T-helper 1 cell treated with Interleukin-12 subunit alpha and Interleukin-12 subunit beta and Interleukin-4 antibody, amounts not matched to agents 30 ng/mL and 1 ng/mL, for 36 hours (primary cell): ENCODE measurements around the gene SFXN1. TPM values are rescaled to one million over a fixed set of nuclear protein-coding genes. Genes with fewer than 3 reads are reported as not detected.

Experiments
- intact Hi-C: fragments of 100-400 bp; cut with micrococcal nuclease; formaldehyde crosslinking; loops from one replicate; pipeline ENCODE4 v1.15.1; 2024
- total RNA-seq: library from RNA; stranded (reverse); gene quantifications from 2 replicates; pipeline ENCODE4 v1.2.3, GENCODE V29; 2022

The SFXN1 gene
- total RNA-seq, 1 donor from 2014 or later: 194 TPM

DNA sequence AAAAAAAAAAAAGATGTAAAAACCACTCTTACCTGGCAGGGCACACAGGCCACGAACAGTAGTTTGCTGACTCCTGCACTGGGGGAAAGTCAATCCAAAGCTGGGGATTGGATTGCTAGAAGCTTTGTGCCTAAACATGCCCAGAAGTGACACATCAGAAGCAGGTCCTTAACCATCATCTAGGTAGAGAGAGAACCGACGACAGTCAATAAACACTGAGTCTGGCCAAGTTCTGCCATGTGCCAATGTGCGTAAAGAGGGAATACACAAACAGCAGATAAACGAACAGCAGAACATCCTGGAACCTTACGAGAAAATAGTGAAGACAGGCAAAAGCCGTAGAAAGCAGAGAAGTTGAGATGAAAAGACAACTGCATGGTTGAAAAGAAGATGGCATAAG is 14.9 kb downstream of the SFXN1 start:
- intact Hi-C loops: no loop called here

DNA sequence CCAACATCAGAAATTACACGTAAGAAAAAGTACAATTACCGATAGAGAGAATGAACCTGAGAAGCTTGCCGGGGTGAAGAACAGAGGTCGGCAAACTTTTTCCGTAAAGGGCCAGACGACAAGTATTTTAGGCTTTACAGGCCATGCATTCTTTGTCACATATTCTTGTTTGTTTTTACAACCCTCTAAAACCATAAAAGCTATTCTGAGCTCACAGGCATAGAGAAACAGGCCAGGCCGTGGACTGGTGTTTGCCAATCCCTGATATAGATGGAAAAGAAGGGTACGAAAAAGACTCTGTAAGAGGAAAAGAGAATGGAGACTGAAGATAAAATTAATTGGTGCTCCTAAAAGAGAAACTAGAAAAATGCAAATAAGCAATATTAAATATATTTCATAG is 15.4 kb downstream of the SFXN1 start:
- intact Hi-C loops: no loop called here

DNA sequence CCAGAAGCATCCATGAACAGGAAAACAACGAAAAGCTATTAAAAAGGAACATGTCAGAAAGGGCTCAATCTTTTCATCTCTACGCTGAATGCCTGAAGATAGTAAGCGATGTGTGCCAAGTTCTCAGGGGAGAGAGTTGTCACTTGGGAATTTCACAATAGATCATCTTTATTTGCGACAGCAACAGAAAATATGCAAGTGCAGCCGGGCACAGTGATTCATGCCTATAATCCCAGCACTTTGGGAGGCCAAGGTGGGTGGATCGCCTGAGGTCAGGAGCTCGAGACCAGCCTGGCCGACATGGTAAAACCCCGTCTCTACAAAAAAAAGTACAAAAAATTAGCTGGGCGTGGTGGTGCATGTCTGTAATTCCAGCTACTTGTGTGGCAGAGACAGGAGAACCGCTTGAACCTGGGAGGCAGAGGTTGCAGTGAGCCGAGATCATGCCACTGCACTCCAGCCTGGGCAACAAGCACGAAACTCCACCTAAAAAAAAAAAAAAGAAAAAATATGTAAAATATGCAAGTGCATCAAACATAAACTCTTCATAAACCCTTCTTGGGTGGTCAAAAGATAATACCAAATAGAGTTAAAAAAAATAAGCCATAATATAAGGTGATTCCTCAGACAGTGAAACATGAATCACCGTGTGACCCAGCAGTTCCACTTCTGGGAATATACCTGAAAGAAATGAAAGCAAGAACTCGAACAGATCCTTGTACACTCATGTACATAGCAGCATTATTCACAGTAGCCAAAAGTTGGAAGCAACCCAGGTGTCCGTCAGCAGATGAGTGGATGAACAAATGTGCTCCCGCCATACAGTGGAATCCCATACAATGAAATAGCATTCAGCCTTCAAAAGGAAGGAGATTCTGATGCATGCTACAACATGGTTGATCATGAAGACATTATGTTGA is 16.2 kb downstream of the SFXN1 start:
- intact Hi-C loops: no loop called here

GRCh38 chr5:175501759-175502158 is 23.4 kb downstream of the SFXN1 start:
- intact Hi-C loops: no loop called here

DNA sequence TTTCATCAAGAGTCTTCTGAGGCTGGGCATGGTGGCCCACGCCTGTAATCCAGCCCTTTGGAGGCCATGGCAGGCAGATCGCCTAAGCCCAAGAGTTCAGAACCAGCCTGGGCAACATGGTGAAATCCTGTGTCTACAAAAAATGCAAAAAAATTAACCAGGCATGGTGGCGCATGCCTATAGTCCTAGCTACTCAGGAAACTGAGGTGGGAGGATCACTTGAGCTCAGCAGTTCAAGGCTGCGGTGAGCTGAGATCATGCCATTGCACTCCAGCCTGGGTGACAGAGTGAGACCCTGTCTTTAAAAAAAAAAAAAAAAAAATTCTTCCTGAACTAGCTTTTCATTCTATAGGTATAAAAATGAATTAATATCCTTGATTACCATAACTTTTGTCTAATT is 29.3 kb downstream of the SFXN1 start:
- intact Hi-C loops: loop anchor here (1.0 kb wide), 2 partner anchors 10 to 27 kb away; no protein-coding TSS in a partner anchor

GRCh38 chr5:175508896-175509295 is 30.5 kb downstream of the SFXN1 start:
- intact Hi-C loops: no loop called here

DNA sequence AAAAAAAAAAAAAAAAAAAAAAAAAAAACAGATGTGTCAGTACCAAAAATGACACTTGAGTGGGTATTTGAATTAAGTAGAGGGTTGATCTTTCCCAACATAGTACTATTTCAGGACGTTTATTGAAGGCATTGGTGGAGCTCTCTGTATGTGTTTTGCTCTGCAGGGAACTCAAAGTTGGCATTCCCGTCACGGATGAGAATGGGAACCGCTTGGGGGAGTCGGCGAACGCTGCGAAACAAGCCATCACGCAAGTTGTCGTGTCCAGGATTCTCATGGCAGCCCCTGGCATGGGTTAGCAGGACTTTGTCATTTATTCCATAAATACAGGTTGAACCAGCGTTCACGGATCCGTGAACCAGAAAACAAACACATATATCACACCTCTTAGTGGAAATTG is 34.9 kb downstream of the SFXN1 start:
- intact Hi-C loops: no loop called here

GRCh38 chr5:175513726-175514125 is 35.4 kb downstream of the SFXN1 start:
- intact Hi-C loops: no loop called here

- intact Hi-C loops: loop anchor here (1.0 kb wide), 3 partner anchors 10 to 136 kb away; no protein-coding TSS in a partner anchor
Observed at GRCh38 chr5:175516933-175517823, 38.8 kb downstream of the SFXN1 start.

DNA sequence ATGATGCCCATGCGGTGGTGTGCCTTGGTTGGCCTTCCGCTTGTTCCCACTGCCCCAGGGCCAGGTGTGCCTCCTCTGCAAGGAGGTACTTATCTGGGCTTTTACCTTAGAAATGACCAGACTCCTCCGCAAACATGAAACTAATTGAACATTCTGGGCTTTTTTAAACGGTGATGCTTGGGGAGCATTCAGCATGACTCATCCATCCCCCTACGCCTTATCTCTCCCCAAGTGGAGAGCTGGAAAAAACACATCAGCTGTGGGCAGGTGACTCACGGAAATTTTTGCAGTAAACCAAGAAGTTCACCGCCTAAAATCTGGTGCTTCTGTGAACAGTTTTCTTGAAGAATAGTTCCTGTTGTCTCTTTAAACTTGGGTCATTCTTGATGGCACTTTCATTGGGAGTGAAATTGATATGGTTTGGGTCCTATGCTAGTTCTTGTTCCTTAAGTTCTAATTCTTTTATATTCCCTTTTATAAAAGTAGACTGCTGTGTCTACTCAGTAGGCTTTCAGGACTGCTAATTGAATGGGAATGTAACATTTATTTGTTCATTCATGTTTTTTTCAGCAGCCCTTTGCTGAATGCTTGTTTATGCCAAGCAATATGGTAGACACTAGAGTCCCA is 39.6 kb downstream of the SFXN1 start:
- intact Hi-C loops: loop anchor here (1.0 to 2.0 kb wide), 4 partner anchors 11 to 843 kb away; partner anchors contain the start of gene KIAA1191

DNA sequence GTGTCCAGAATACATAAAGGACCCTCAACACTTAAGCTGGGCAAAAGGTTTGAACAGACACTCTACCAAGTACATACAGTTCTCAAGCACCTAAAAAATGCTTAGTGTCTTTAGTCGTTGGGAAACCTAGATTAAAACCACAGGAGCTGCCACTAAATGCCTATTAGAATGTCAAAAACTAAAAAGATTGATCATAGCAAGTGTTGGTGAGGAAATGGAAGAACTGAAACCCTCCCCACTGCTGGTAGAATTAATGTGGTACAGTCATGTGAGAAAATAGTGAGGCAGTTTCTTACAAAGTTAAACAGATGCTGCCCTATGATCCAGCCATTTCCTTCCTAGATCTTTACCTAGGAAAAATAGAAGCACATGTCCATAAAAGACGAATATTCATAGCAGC is 40.6 kb downstream of the SFXN1 start:
- intact Hi-C loops: loop anchor here (2.0 kb wide), 1 partner anchor 842 kb away; the partner anchor contains the start of gene KIAA1191

DNA sequence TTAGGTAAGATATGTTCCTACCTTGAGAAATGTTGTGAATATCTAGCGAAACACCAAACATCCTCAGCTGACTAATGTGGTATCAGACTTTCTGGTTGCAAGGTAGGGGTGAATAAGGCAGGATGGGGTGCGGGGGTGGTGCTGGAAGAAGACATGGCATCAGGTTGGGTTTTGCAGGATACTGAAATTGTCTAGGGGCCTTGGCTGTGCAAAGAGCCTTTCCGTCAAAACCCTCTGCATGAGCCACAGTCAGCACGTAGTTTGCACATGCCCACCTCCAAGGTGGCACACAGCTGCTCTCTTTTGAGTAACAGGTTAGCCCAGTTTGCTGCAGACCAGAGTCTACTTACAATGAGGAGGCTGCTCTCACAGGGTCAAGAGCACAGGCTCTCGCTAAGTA is 42.0 kb downstream of the SFXN1 start:
- intact Hi-C loops: loop anchor here (5.0 kb wide), 1 partner anchor 1022 kb away; no protein-coding TSS in a partner anchor

GRCh38 chr5:175520873-175521272 is 42.5 kb downstream of the SFXN1 start:
- intact Hi-C loops: loop anchor here (1.0 to 5.0 kb wide), 3 partner anchors 43 to 1021 kb away; partner anchors contain the start of gene SFXN1

GRCh38 chr5:175521313-175521833 is 43.0 kb downstream of the SFXN1 start:
- intact Hi-C loops: loop anchor here (1.0 to 5.0 kb wide), 3 partner anchors 43 to 1021 kb away; partner anchors contain the start of gene SFXN1

DNA sequence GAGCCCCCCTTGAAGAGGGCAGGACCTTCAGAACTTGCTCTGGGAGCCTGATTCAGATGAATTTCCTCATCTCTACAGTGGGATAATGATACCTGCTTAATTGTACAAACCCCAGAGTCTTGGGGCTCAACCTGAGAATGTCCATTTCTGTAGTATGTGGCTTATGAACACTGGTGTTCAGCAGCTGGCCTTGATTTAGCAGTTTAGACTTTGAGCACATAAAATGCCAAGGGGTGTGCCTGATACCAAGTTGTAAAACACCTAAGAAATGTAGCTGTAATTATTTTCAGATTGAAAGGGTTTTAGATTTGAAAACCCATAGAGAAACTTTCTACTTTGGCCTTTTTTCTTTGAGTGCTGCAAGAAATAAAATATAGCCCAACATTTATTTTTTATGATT is 44.9 kb downstream of the SFXN1 start:
- intact Hi-C loops: loop anchor here (5.0 kb wide), 1 partner anchor 1019 kb away; no protein-coding TSS in a partner anchor

GRCh38 chr5:175524211-175524610 is 45.9 kb downstream of the SFXN1 start:
- intact Hi-C loops: loop anchor here (5.0 kb wide), 1 partner anchor 1018 kb away; no protein-coding TSS in a partner anchor

GRCh38 chr5:175526691-175527090 is 48.3 kb downstream of the SFXN1 start:
- intact Hi-C loops: no loop called here

- intact Hi-C loops: loop anchor here (5.0 kb wide), 2 partner anchors 311 to 856 kb away; partner anchors contain the start of genes HIGD2A and NOP16
Observed at GRCh38 chr5:175531361-175531760, 53.0 kb downstream of the SFXN1 start.

DNA sequence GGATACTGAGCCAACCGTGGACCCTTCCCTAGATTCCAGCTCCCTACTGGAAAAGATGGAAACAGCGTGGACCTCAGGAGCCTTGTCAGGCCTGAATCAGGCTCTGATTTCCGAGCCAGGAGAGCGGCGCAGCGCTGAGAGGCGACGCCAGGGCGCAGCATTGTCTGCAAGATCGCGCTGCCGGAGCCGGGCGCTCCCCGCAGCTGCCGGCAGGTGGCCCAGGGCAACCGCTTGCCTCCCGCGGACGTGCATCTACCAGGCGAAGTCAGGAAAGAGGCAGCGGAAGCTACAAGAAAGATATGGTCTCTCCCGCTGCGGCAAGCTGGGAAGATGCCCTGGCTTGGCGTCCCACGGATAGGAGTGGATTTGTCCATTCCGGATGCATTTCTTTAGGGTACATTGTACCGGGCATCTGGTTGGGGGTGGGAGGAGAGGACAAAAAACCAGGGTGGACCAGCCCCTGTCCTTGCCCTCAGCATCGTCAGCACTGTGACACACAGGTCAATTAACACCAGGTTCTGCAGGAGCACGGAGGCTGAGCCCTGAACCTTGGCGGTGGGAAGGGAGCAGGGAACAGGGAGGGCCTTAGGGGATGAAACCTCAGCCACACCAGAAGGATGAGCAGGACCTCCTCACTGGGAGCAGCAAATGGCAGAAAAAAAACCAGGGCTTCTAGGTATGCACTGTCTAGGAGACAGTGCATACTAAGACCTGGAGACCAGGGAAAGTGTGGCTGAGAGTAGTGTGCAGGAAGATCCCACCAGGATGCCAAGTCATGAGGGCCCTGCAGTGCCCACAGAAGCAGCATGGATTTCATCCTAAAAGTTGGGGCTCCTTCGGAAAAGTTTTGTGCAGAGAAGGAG is 55.9 kb downstream of the SFXN1 start:
- intact Hi-C loops: loop anchor here (1.0 to 5.0 kb wide), 9 partner anchors 34 to 853 kb away; partner anchors contain the start of genes HIGD2A and NOP16
